Panc1 (cell line): Measurements from ENCODE around the gene NTSR2.

Experiments
- CTCF ChIP-seq: fragments of 450-650 bp; IDR thresholded peaks from 2 replicates; pipeline ENCODE4 v1.5.1; 2017; ENCODE audit warnings: mild to moderate bottlenecking
- POLR2AphosphoS5 ChIP-seq: IDR thresholded peaks from 2 replicates; pipeline ENCODE4 v1.6.1; 2012; ENCODE audit warnings: mild to moderate bottlenecking, low read depth, low read length, moderate library complexity
- SIN3A ChIP-seq: IDR thresholded peaks from 2 replicates; pipeline ENCODE4 v1.6.1; 2012; ENCODE audit warnings: low read depth, mild to moderate bottlenecking, low read length, moderate library complexity, borderline replicate concordance; ENCODE audit not compliant: insufficient read depth

GRCh38 chr2:11672407-11672806 is 2.4 kb upstream of the NTSR2 start:
- TF ChIP-seq CTCF (no peak), POLR2AphosphoS5 (no peak), SIN3A (no peak)
